GM12801 (cell line): ENCODE measurements around the gene ATRN.

ENCODE experiments used
- TF ChIP-seq, protein P1 (sequence below): IDR thresholded peaks from one replicate; pipeline ENCODE4 v1.5.1; 2011; ENCODE audit warnings: control low read depth; ENCODE audit not compliant: insufficient read length; ENCODE audit errors: extremely low read depth

ATRN gene

DNA sequence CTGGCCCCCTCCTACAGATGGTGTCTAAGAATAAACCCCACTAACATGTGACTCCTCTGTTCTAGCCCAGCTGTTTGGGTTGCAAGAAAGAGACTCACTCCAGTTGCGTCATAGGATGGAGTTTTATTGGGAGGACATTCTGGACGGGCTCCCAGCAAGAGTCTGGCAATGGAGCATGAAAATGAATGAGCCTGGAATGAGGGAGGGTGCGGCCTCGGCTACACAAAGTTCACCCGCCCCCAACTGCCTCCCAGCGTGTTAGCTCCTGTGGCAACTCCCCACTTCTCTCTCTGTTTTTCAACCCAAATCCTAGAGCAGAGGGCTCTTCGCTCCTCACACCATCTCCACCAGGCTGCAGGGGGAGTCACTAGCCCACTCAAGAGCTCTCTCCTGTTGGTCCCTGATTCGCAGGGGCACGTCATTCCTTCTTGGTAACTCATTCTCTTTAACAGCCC is 216.1 kb downstream of the ATRN start:
- TF ChIP-seq, protein P1, sequence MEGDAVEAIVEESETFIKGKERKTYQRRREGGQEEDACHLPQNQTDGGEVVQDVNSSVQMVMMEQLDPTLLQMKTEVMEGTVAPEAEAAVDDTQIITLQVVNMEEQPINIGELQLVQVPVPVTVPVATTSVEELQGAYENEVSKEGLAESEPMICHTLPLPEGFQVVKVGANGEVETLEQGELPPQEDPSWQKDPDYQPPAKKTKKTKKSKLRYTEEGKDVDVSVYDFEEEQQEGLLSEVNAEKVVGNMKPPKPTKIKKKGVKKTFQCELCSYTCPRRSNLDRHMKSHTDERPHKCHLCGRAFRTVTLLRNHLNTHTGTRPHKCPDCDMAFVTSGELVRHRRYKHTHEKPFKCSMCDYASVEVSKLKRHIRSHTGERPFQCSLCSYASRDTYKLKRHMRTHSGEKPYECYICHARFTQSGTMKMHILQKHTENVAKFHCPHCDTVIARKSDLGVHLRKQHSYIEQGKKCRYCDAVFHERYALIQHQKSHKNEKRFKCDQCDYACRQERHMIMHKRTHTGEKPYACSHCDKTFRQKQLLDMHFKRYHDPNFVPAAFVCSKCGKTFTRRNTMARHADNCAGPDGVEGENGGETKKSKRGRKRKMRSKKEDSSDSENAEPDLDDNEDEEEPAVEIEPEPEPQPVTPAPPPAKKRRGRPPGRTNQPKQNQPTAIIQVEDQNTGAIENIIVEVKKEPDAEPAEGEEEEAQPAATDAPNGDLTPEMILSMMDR, result no peak

DNA sequence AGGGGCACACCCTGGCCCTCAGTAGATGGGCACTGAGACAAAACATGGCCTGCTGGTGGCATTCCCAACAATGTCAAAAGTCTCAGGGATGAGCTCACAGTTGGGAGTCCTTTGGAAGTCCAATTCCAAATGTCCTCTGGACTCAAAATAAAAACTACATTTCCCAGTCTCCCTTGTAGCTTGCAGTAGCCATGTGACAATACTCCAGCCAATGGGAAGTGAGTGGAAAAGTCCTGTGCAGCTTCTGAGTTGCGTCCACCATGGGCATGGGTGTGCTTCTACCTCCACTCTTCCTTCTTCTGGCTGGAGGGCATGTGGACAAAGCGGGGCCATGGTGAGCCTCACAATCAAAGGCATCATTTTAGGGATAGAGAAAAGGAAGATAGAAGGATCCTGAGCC is 216.8 kb downstream of the ATRN start:
- TF ChIP-seq, protein P1, result no peak

DNA sequence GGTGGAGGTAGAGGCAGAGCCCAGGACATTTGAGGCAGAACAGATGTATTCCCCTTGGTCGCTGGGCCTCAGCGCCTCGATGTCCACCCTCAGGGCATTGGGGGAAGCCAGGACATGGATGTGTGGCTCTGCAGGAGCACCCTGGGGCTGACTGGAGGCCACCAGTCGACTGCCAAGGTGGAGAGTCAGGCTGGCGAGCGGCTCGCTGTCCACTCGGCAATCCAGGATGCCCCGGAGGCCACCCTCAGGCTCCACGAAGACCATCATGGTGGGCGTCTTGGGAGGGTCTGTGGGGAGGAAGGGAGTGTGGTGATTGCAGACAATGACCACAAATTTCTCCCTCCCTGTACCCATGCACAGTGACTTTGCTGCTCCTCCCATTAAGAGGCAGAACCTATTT is 219.2 kb downstream of the ATRN start:
- TF ChIP-seq, protein P1, result no peak

DNA sequence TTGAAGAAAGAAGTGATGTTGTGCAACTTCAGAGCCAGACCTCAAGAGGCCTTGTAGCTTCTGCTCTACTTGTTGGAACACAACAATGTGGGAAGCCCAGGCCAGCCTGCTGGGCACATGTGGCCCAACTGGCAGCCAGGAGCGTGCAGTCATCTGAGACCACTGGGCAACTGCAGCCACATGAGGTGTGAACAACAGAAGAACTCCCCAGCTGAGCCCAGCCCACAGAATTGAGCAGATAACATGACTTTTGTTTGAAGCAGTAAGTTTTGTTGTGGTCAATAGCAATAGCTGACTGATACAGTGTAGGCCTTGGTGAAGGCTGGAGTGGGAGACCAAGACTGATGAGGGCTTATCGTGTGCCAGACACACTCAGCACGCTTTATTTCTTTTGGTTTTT is 219.6 kb downstream of the ATRN start:
- TF ChIP-seq, protein P1, result no peak

DNA sequence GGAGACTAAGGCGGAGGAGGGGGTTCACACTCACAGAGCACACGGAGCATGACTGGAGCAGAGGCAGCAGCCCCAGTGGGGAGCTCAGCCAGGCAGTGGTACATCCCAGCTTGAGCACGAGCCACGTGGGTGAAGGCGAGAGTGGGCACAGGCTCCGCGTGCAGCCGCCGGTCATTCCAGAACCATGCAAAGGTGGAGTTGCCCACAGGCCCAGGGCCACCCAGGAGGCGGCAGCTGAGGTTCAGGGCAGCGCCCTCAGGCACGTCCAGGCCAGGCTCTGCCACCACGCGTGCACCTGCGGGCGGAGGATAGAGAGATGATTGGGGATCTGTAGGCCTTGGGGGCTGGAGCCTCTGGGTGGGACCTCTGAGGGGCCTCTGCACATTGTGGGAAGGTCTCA is 220.5 kb downstream of the ATRN start:
- TF ChIP-seq, protein P1, result no peak

DNA sequence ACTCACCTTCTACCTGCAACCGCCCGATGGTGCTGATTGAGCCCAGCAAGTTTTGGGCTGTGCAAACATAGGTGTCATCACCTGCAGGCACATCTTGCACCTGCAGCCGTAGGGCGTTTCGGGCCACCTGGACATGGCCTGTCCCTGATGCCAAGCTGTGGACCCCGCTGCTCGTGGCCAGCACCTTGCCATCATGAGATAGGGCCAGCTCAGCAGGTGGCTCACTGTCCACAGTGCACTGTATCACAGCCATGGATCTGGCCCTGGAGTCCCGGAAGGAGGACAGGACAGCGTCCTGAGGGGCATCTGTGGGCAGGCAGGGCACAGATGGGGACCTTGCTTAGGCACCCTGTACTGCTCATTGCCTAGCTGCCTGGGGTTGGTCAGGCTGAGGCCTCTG is 221.1 kb downstream of the ATRN start:
- TF ChIP-seq, protein P1, result no peak

DNA sequence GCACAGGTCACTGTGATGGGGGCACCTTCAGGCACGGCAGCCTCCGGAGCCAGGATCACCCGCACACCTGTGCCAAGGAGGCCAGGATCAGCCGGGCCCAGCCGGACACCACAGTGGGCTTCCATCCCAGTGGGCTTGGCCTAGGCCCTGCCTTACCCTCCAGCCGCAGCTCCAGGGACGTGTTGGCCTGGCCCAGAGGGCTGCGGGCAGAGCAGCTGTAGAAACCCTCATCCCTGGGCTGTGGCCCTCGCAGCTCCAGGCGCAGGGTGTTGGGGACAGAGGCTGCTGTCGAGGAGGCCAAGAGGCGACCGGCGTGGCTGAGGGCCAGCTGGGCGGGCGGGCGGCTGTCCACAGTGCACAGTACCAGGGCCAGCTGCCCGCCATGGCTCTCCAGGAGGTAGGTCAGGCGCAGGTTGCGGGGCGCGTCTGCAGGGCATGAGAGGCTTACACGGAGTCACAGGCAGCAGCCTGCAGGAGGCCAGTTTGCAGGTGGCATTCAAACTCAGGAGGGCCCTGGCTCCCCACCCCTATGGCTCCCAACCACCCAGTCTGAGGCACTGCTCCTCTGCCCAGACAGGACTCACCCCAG is 222.0 kb downstream of the ATRN start:
- TF ChIP-seq, protein P1, result no peak
